Suprapubic skin (tissue), 4 donors: ENCODE results near the gene CYB5A.

ENCODE experiments used
- POLR2A ChIP-seq, 2 donors: fragments of 450-650 bp; IDR thresholded peaks; one replicate each; pipeline ENCODE4 v1.6.1; 2017; ENCODE audit warnings: antibody characterized with exemption in 2 of 2, mild to moderate bottlenecking in 2 of 2, moderate library complexity in 2 of 2
- POLR2AphosphoS5 ChIP-seq, 3 donors: sonication (generic); formaldehyde crosslinking; IDR thresholded peaks; one replicate each; pipeline ENCODE4 v1.6.1; 2017; ENCODE audit warnings: antibody characterized with exemption in 3 of 3
- TF ChIP-seq, protein P1 (sequence below), 2 donors: fragments of 200-600 bp in 1 of 2; fragments of 450-650 bp in 1 of 2; sonication (generic) in 1 of 2; IDR thresholded peaks; one replicate each; pipeline ENCODE4 v1.5.1; 2016 to 2019; ENCODE audit warnings: antibody characterized with exemption in 2 of 2, mild to moderate bottlenecking in 1 of 2, moderate library complexity in 1 of 2

DNA sequence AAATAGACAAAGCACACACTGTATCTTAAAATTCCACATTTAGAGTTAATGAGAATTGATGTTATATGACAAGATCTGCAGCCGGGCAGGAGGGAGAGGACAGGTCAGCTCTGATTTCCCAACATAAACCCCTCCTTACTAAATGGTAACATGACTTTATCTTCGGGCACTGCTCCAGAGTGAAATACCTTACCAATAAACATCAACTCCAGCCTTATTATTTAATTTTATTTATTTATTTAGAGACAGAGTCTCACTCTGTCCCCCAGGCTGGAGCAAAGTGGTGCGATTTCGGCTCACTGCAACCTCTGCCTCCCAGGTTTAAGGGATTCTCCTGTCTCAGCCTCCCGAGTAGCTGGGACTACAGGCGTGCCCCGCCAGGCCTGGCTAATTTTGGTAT, 1.7 kb downstream of the CYB5A start:
- no peak for TF ChIP-seq POLR2A (IDR thresholded peaks at IDR 0.05)
- TF ChIP-seq, protein P1, sequence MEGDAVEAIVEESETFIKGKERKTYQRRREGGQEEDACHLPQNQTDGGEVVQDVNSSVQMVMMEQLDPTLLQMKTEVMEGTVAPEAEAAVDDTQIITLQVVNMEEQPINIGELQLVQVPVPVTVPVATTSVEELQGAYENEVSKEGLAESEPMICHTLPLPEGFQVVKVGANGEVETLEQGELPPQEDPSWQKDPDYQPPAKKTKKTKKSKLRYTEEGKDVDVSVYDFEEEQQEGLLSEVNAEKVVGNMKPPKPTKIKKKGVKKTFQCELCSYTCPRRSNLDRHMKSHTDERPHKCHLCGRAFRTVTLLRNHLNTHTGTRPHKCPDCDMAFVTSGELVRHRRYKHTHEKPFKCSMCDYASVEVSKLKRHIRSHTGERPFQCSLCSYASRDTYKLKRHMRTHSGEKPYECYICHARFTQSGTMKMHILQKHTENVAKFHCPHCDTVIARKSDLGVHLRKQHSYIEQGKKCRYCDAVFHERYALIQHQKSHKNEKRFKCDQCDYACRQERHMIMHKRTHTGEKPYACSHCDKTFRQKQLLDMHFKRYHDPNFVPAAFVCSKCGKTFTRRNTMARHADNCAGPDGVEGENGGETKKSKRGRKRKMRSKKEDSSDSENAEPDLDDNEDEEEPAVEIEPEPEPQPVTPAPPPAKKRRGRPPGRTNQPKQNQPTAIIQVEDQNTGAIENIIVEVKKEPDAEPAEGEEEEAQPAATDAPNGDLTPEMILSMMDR (IDR thresholded peaks at IDR 0.05) = no peak
- no peak for TF ChIP-seq POLR2AphosphoS5 (IDR thresholded peaks at IDR 0.05)
